B cell (primary cell): ENCODE measurements around the gene MXRA8. TPM values are rescaled to one million over a fixed set of nuclear protein-coding genes. Genes with fewer than 3 reads are reported as not detected.

Source experiments
- ATAC-seq: fragments of 200-7000 bp; cut with Tn5 transposase; one replicate; pipeline ENCODE4 v1.10.0; 2021; ENCODE audit warnings: low read depth, mild to moderate bottlenecking, moderate number of reproducible peaks, moderate library complexity
- CTCF ChIA-PET: fragments of 350-600 bp; sonication (Branson Sonifier 250); formaldehyde crosslinking; loops from one replicate; lab custom pipeline; 2021; ENCODE audit warnings: antibody characterized with exemption, inconsistent platforms; lab: Charles Lee
- POLR2A ChIA-PET: fragments of 350-600 bp; sonication (Branson Sonifier 250); formaldehyde crosslinking; loops from one replicate; lab custom pipeline; 2021; ENCODE audit warnings: antibody characterized with exemption; lab: Charles Lee
- DNase-seq: peaks from one replicate; pipeline ENCODE4 v3.0.0; 2013
- H2AFZ ChIP-seq: 2 replicates; pipeline ENCODE4 v1.6.1; 2012; ENCODE audit warnings: mild to moderate bottlenecking, low read depth, low read length; ENCODE audit not compliant: insufficient read depth, poor library complexity, severe bottlenecking
- H3K27ac ChIP-seq, 2 donors: 1 replicate in 1 of 2; 2 replicates in 1 of 2; pipeline ENCODE4 v1.5.1; 2012 to 2013; ENCODE audit warnings: low read length in 2 of 2, mild to moderate bottlenecking in 2 of 2, moderate library complexity in 1 of 2
- H3K27me3 ChIP-seq, 4 experiments: fragments of 200-600 bp in 1 of 4; sonication (generic) in 1 of 4; replicated peaks in 1 of 4; 1 replicate in 2 of 4; 2 replicates in 2 of 4; pipeline versions ENCODE4 v1.6.1 to v1.7.0; 2013 to 2016; ENCODE audit warnings: low read length in 3 of 4, mild to moderate bottlenecking in 2 of 4, mixed read lengths in 1 of 4, moderate library complexity in 1 of 4; ENCODE audit not compliant: insufficient read depth in 4 of 4, control insufficient read depth in 3 of 4; ENCODE audit errors: control extremely low read depth in 1 of 4
- H3K36me3 ChIP-seq, 2 experiments: replicated peaks in 1 of 2; 1 replicate in 1 of 2; 2 replicates in 1 of 2; pipeline versions ENCODE4 v1.6.1 to v1.7.1; 2013; ENCODE audit warnings: low read length in 1 of 2; ENCODE audit not compliant: insufficient read depth in 2 of 2, control insufficient read depth in 1 of 2; ENCODE audit errors: control extremely low read depth in 1 of 2, extremely low read depth in 1 of 2
- H3K4me1 ChIP-seq, 2 donors: fragments of 200-600 bp in 1 of 2; sonication (generic) in 1 of 2; 1 replicate in 1 of 2; 2 replicates in 1 of 2; pipeline versions ENCODE4 v1.5.1 to v1.6.1; 2013 to 2017; ENCODE audit warnings: low read length in 2 of 2; ENCODE audit not compliant: control insufficient read depth in 2 of 2, insufficient read depth in 2 of 2
- H3K4me2 ChIP-seq: replicated peaks from 2 replicates; pipeline ENCODE3; 2012; ENCODE audit warnings: mild to moderate bottlenecking, low read depth, low read length; ENCODE audit not compliant: poor library complexity, severe bottlenecking
- H3K4me3 ChIP-seq, 5 experiments: fragments of 200-600 bp in 1 of 5; sonication (generic) in 1 of 5; 1 replicate in 3 of 5; 2 replicates in 2 of 5; pipeline versions ENCODE4 v1.5.1 to v1.7.0; 2011 to 2016; ENCODE audit warnings: low read length in 4 of 5, mild to moderate bottlenecking in 4 of 5, low read depth in 2 of 5, control low read depth in 1 of 5, moderate library complexity in 1 of 5; ENCODE audit not compliant: insufficient read depth in 1 of 5; ENCODE audit errors: control extremely low read depth in 1 of 5, extremely low read depth in 1 of 5
- H3K79me2 ChIP-seq: fragments of 200-600 bp; sonication (generic); one replicate; pipeline ENCODE4 v1.6.0; 2016; ENCODE audit warnings: low read length; ENCODE audit not compliant: control insufficient read depth, insufficient read depth
- H3K9ac ChIP-seq: fragments of 200-600 bp; sonication (generic); 2 replicates; pipeline ENCODE4 v1.6.1; 2017; ENCODE audit warnings: mild to moderate bottlenecking, low read length, moderate library complexity
- H3K9me3 ChIP-seq, 3 donors: one replicate each; pipeline versions ENCODE4 v1.6.1 to v1.7.1; 2013; ENCODE audit warnings: low read length in 2 of 3; ENCODE audit not compliant: control insufficient read depth in 2 of 3, insufficient read depth in 1 of 3; ENCODE audit errors: control extremely low read depth in 1 of 3
- H4K20me1 ChIP-seq: 2 replicates; pipeline ENCODE4 v1.6.0; 2012; ENCODE audit warnings: mild to moderate bottlenecking, low read length; ENCODE audit not compliant: insufficient read depth, control insufficient read depth, poor library complexity, severe bottlenecking
- H3K27ac Mint-ChIP-seq: one replicate; pipeline ENCODE4 v1.8.0; 2021; ENCODE audit warnings: mixed read lengths
- H3K27me3 Mint-ChIP-seq: one replicate; pipeline ENCODE4 v1.8.0; 2021; ENCODE audit warnings: mixed read lengths
- H3K4me1 Mint-ChIP-seq: one replicate; pipeline ENCODE4 v1.8.0; 2021; ENCODE audit warnings: mixed read lengths
- H3K4me3 Mint-ChIP-seq: one replicate; pipeline ENCODE4 v1.8.0; 2021; ENCODE audit warnings: mixed read lengths
- H3K9me3 Mint-ChIP-seq: one replicate; pipeline ENCODE4 v1.8.0; 2022; ENCODE audit warnings: mixed read lengths; ENCODE audit not compliant: insufficient read depth
- CTCF ChIP-seq: fragments of 200-600 bp; IDR thresholded peaks from one replicate; pipeline ENCODE4 v1.8.0; 2022; ENCODE audit warnings: antibody characterized with exemption, mild to moderate bottlenecking
- EZH2 ChIP-seq: IDR thresholded peaks from 2 replicates; pipeline ENCODE4 v1.6.1; 2012; ENCODE audit warnings: borderline replicate concordance, low read depth, mild to moderate bottlenecking, moderate library complexity, low read length; ENCODE audit not compliant: insufficient read depth, poor library complexity, severe bottlenecking
- WGBS: methylation state at CpG from one replicate; pipeline ENCODE4 v1.1.5; 2013; ENCODE audit warnings: missing lambda C conversion rate; ENCODE audit not compliant: insufficient coverage; 5-methylcytosine and 5-hydroxymethylcytosine counted together
- intact Hi-C: fragments of 100-400 bp; cut with micrococcal nuclease; formaldehyde crosslinking; loops from one replicate; pipeline ENCODE4 v1.10.0; 2022
- polyA plus RNA-seq: library from polyadenylated mRNA; depleted of rRNA; stranded (reverse); fragments of >200 nt; gene quantifications from 2 replicates; pipeline ENCODE4 v1.2.3, GENCODE V29; 2012
- total RNA-seq, 2 donors: library from RNA; stranded (reverse); fragments of 120-200 nt in 1 of 2; gene quantifications; 1 replicate in 1 of 2; 2 replicates in 1 of 2; pipeline versions ENCODE4 v1.2.3 to v1.2.4, GENCODE V29; 2013 to 2022

The MXRA8 gene
- total and polyA plus RNA-seq, 2 donors (not counting 1 experiment from before 2014, with no cell fraction given) = 0.10 TPM; not detected in 1

GRCh38 chr1:1399872-1400575 lies 41.7 kb upstream of the MXRA8 start:
- TF ChIP-seq EZH2 (no peak), CTCF (no peak)
- peaks cover 47% of the 10 kb centered on the region for H3K4me1 Mint-ChIP-seq
- ChIA-PET POLR2A (interaction anchor here (2.0 kb wide), 1 partner anchor 25 kb away, joined by 23 read pairs; the partner anchor contains the start of gene AURKAIP1), CTCF (interaction anchor here (0.8 to 2.3 kb wide), 4 partner anchors 8 to 28 kb away, joined by 3 to 12 read pairs (median 6); partner anchors contain the start of genes AURKAIP1 and MRPL20)
- Histone ChIP-seq H3K27ac (peak overlapping the region; percentile 59 to 85), H3K9ac (peak overlapping the region; percentile 90), H3K4me1 (peaks cover 23 to 29% of the 10 kb centered on the region in 2 donors), H3K4me2 (peak overlapping the region; percentile 91), H3K79me2 (peaks cover 58% of the 10 kb centered on the region), H3K36me3 (peaks cover 0 to 47% of the 10 kb centered on the region in 2 experiments), H3K4me3 (peak overlapping the region; percentile 67 to 96 (median 92)), H3K27me3 (no peaks in the 10 kb centered on the region), H4K20me1 (peaks cover 18% of the 10 kb centered on the region), H2AFZ (peak overlapping the region; percentile 70), H3K9me3 (no peaks in the 10 kb centered on the region)
- no peaks in the 10 kb centered on the region for H3K9me3 Mint-ChIP-seq
- peak overlapping the region; percentile 94 for H3K4me3 Mint-ChIP-seq
- peak overlapping the region; percentile 91 for H3K27ac Mint-ChIP-seq
- DNase-seq (no peak), ATAC-seq (no peak)
- no peaks in the 10 kb centered on the region for H3K27me3 Mint-ChIP-seq
- WGBS = 3% methylated on average over 32 of the region's 34 CpGs
- intact Hi-C loops = loop anchor here (1.0 kb wide), 3 partner anchors 7 to 215 kb away; partner anchors contain the start of genes AURKAIP1, MIB2 and MRPL20
